Measurements from ENCODE around the gene MALRD1.

The MALRD1 gene

DNA sequence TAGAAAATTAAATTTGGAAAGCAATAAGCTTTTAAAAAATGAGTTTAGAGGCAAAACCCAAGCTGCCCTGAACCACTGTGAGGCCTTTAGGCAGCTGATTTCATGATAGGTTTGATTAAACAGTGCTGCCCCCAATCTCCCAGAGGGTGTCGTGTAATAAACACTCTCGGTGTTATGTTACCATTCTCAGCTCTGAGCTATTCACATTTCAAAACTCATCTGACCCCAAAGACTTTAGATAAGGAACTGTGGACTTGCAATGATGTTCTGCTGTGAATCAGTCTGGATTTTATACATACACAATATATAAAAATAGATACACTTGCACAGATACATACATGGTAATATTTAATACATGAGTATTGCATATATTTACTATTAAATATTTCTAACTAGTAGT lies 120.4 kb downstream of the MALRD1 start:
- DNase-seq (ENCODE audit: extremely low spot score) = no peak
- CTCF ChIA-PET = interaction anchor here (0.5 kb wide), 1 partner anchor 1874 kb away, joined by 5 read pairs; no protein-coding TSS in a partner anchor
- POLR2A ChIA-PET = no interaction called here
- TF ChIP-seq BHLHE40 (IDR thresholded peaks at IDR 0.05; ENCODE audit: borderline replicate concordance) (no peak), ARNT (IDR thresholded peaks at IDR 0.05) (no peak), ELF4 (IDR thresholded peaks at IDR 0.05) (no peak), CTBP1 (IDR thresholded peaks at IDR 0.05; ENCODE audit: borderline replicate concordance) (no peak), LEF1 (IDR thresholded peaks at IDR 0.05; ENCODE audit: borderline replicate concordance) (no peak), SP1 (IDR thresholded peaks at IDR 0.05) (no peak), FOXM1 (IDR thresholded peaks at IDR 0.05; ENCODE audit: borderline replicate concordance) (no peak), PKNOX1 (IDR thresholded peaks at IDR 0.05) (no peak), NFRKB (IDR thresholded peaks at IDR 0.05) (no peak), FOXK2 (IDR thresholded peaks at IDR 0.05) (no peak), ZNF384 (IDR thresholded peaks at IDR 0.05) (no peak), HDGF (IDR thresholded peaks at IDR 0.05; ENCODE audit: borderline replicate concordance) (no peak), SUZ12 (IDR thresholded peaks at IDR 0.05) (no peak), L3MBTL2 (conservative IDR thresholded peaks at IDR 0.05) (no peak), FOXA1 (IDR thresholded peaks at IDR 0.05) (no peak), TARDBP (IDR thresholded peaks at IDR 0.05) (no peak)

- CTCF ChIA-PET = no interaction called here
- POLR2A ChIA-PET = no interaction called here
- TF ChIP-seq TARDBP (IDR thresholded peaks at IDR 0.05) (no peak), PKNOX1 (IDR thresholded peaks at IDR 0.05) (no peak), FOXA1 (IDR thresholded peaks at IDR 0.05) (no peak), NFRKB (IDR thresholded peaks at IDR 0.05) (no peak), FOXK2 (IDR thresholded peaks at IDR 0.05) (no peak), HDGF (IDR thresholded peaks at IDR 0.05; ENCODE audit: borderline replicate concordance) (no peak), ARNT (IDR thresholded peaks at IDR 0.05) (no peak), FOXM1 (IDR thresholded peaks at IDR 0.05; ENCODE audit: borderline replicate concordance) (no peak), ELF4 (IDR thresholded peaks at IDR 0.05) (no peak), L3MBTL2 (conservative IDR thresholded peaks at IDR 0.05) (no peak), LEF1 (IDR thresholded peaks at IDR 0.05; ENCODE audit: borderline replicate concordance) (no peak)
- DNase-seq (ENCODE audit: extremely low spot score) = no peak
Observed at GRCh38 chr10:19169684-19170083, 121.1 kb downstream of the MALRD1 start.

- CTCF ChIA-PET = no interaction called here
- DNase-seq (ENCODE audit: extremely low spot score) = no peak
- POLR2A ChIA-PET = no interaction called here
- no peak for TF ChIP-seq FOXM1 (IDR thresholded peaks at IDR 0.05; ENCODE audit: borderline replicate concordance)
- TF ChIP-seq HDGF (IDR thresholded peaks at IDR 0.05; ENCODE audit: borderline replicate concordance) = no peak
- TF ChIP-seq ELF4 (IDR thresholded peaks at IDR 0.05) = no peak
- TF ChIP-seq CTBP1 (IDR thresholded peaks at IDR 0.05; ENCODE audit: borderline replicate concordance) = no peak
- TF ChIP-seq L3MBTL2 (conservative IDR thresholded peaks at IDR 0.05) = no peak
- no peak for TF ChIP-seq NFRKB (IDR thresholded peaks at IDR 0.05)
- TF ChIP-seq FOXK2 (IDR thresholded peaks at IDR 0.05) = no peak
- TF ChIP-seq PKNOX1 (IDR thresholded peaks at IDR 0.05) = no peak
Observed at GRCh38 chr10:19178675-19179074, 130.1 kb downstream of the MALRD1 start.

DNA sequence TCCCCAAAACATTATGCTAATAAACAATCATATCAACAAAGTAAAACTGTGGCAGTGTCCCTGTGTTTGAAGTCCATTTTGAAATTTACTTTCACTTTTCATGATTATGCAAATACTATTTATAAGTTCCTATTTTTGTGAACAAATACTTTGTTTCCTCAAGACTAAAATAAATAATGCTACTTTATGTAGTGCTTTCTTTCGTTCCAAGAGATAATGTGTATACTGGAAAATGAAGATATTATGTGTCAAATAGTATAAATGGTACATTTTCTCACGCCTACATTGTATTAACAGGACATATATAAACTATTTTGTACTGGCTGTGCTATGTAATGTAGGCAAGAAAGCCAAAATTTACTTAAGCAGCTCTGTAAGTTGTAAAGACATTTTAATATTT lies 136.3 kb downstream of the MALRD1 start:
- ChIA-PET CTCF (no interaction called here), POLR2A (no interaction called here)
- DNase-seq (ENCODE audit: extremely low spot score) = no peak
- TF ChIP-seq LEF1 (IDR thresholded peaks at IDR 0.05; ENCODE audit: borderline replicate concordance) (no peak), ARNT (IDR thresholded peaks at IDR 0.05) (no peak), PKNOX1 (IDR thresholded peaks at IDR 0.05) (no peak)

DNA sequence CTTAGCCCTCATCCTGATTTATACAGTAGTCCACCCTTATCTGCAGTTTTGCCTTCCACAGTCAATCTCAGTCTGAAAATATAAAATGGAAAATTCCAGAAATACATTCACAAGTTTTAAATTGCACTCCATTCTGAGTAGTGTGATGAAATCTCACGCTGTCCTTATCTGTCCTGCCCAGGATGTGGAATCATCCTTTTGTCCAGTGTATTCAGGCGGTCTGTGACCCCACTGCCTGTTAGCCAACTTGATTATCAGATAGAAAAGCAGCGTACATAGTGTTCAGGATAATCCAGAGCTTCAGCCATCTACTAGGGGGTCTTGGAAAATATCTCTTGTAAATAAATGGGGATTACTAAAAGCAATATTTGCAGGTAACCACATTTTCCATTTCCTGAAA lies 146.3 kb downstream of the MALRD1 start:
- ChIA-PET POLR2A (no interaction called here), CTCF (no interaction called here)
- no peak for TF ChIP-seq ZNF384 (IDR thresholded peaks at IDR 0.05)
- no peak for TF ChIP-seq FOXM1 (IDR thresholded peaks at IDR 0.05; ENCODE audit: borderline replicate concordance)
- TF ChIP-seq LEF1 (IDR thresholded peaks at IDR 0.05; ENCODE audit: borderline replicate concordance) = no peak
- no peak for TF ChIP-seq HDGF (IDR thresholded peaks at IDR 0.05; ENCODE audit: borderline replicate concordance)
- no peak for TF ChIP-seq SP1 (IDR thresholded peaks at IDR 0.05)
- TF ChIP-seq L3MBTL2 (conservative IDR thresholded peaks at IDR 0.05) = no peak
- no peak for TF ChIP-seq ELF4 (IDR thresholded peaks at IDR 0.05)
- TF ChIP-seq TARDBP (IDR thresholded peaks at IDR 0.05) = no peak
- TF ChIP-seq BHLHE40 (IDR thresholded peaks at IDR 0.05; ENCODE audit: borderline replicate concordance) = no peak
- DNase-seq (ENCODE audit: extremely low spot score) = no peak

- DNase-seq (ENCODE audit: extremely low spot score) = no peak
- ChIA-PET CTCF (no interaction called here), POLR2A (no interaction called here)
- no peak for TF ChIP-seq ELF4 (IDR thresholded peaks at IDR 0.05)
- no peak for TF ChIP-seq SP1 (IDR thresholded peaks at IDR 0.05)
- no peak for TF ChIP-seq L3MBTL2 (conservative IDR thresholded peaks at IDR 0.05)
- TF ChIP-seq FOXM1 (IDR thresholded peaks at IDR 0.05; ENCODE audit: borderline replicate concordance) = no peak
- TF ChIP-seq FOXK2 (IDR thresholded peaks at IDR 0.05) = no peak
- TF ChIP-seq PKNOX1 (IDR thresholded peaks at IDR 0.05) = no peak
- TF ChIP-seq FOXA1 (IDR thresholded peaks at IDR 0.05) = no peak
- TF ChIP-seq ZNF384 (IDR thresholded peaks at IDR 0.05) = no peak
- no peak for TF ChIP-seq SUZ12 (IDR thresholded peaks at IDR 0.05)
- no peak for TF ChIP-seq LEF1 (IDR thresholded peaks at IDR 0.05; ENCODE audit: borderline replicate concordance)
- TF ChIP-seq ARNT (IDR thresholded peaks at IDR 0.05) = no peak
- TF ChIP-seq BHLHE40 (IDR thresholded peaks at IDR 0.05; ENCODE audit: borderline replicate concordance) = no peak
Observed at GRCh38 chr10:19195698-19196097, 147.1 kb downstream of the MALRD1 start.

All from HEK293T (cell line).